Adrenal gland (tissue), 12 donors: ENCODE data around the gene PHF23. TPM values are rescaled to one million over a fixed set of nuclear protein-coding genes. Genes with fewer than 3 reads are reported as not detected.

Experiments used
- DNase-seq, 7 donors: peaks; one replicate each; pipeline ENCODE4 v3.0.0-alpha.2; 2019 to 2020
- H3K27ac ChIP-seq, 5 donors: fragments of 200-600 bp; sonication (generic) in 4 of 5; 1 replicate in 3 of 5; 2 replicates in 2 of 5; pipeline versions ENCODE4 v1.5.1 to v1.8.0; 2016 to 2020; ENCODE audit warnings: mild to moderate bottlenecking in 1 of 5
- H3K27me3 ChIP-seq: fragments of 200-600 bp; 2 replicates; pipeline ENCODE4 v1.8.0; 2021
- H3K36me3 ChIP-seq, 2 donors: fragments of 200-600 bp; replicated peaks in 1 of 2; 1 replicate in 1 of 2; 2 replicates in 1 of 2; pipeline versions ENCODE4 v1.5.1 to v1.8.0; 2018 to 2022
- H3K4me1 ChIP-seq, 2 donors: fragments of 200-600 bp; replicated peaks in 1 of 2; 1 replicate in 1 of 2; 2 replicates in 1 of 2; pipeline versions ENCODE4 v1.5.1 to v1.8.0; 2018 to 2021
- H3K4me3 ChIP-seq, 4 donors: fragments of 200-600 bp; sonication (generic) in 3 of 4; one replicate each; pipeline ENCODE4 v1.5.1; 2016 to 2018
- H3K9me3 ChIP-seq, 3 donors: fragments of 200-600 bp; sonication (generic) in 1 of 3; replicated peaks in 1 of 3; 1 replicate in 2 of 3; 2 replicates in 1 of 3; pipeline versions ENCODE4 v1.5.1 to v1.8.0; 2016 to 2021
- POLR2A ChIP-seq, 2 donors: fragments of 450-650 bp; IDR thresholded peaks; one replicate each; pipeline ENCODE4 v1.6.1; 2017; ENCODE audit warnings: antibody characterized with exemption in 2 of 2, mild to moderate bottlenecking in 2 of 2, moderate library complexity in 1 of 2
- WGBS, 4 donors: extraction: QIAGEN DNeasy Blood & Tissue Kit in 2 of 4; methylation state at CpG; one replicate each; pipeline versions ENCODE4 v1.1.5 to v1.1.7; 2013 to 2017; 5-methylcytosine and 5-hydroxymethylcytosine counted together
- intact Hi-C, 2 donors: fragments of 100-400 bp; cut with DNase I; formaldehyde crosslinking; loops; one replicate each; pipeline versions ENCODE4 v1.14.1 to v1.15.0; 2022 to 2023
- polyA plus RNA-seq, 3 donors: library from polyadenylated mRNA; stranded (reverse); fragments of 200-250 nt in 2 of 3; fragments of 350-450 nt in 1 of 3; fragmentation: Illumina TruSeq in 1 of 3; extraction: RNeasy Lipid Tissue Mini Kit (QIAGEN cat#74804) in 1 of 3; gene quantifications; one replicate each; pipeline ENCODE4 v1.2.3, GENCODE V29; 2013 to 2014
- total RNA-seq, 9 donors: library from RNA; depleted of rRNA in 4 of 9; stranded (reverse); fragments of >200 nt in 4 of 9; fragments of 120-200 nt in 1 of 9; fragmentation: NEBNext Ultra II Directional in 1 of 9; extraction: Animal tissue kit (Norgen Biotek cat#: 25700) in 1 of 9; gene quantifications; one replicate each; pipeline versions ENCODE4 v1.1.0 to v1.2.4, GENCODE V29; 2013 to 2023
- TF ChIP-seq, protein P1 (sequence below), 6 experiments: fragments of 450-650 bp in 4 of 6; fragments of 200-600 bp in 2 of 6; sonication (generic) in 1 of 6; IDR thresholded peaks; 1 replicate in 5 of 6; 2 replicates in 1 of 6; pipeline versions ENCODE4 v1.5.1 to v1.8.0; 2016 to 2021; ENCODE audit warnings: antibody characterized with exemption in 6 of 6, mild to moderate bottlenecking in 2 of 6, moderate library complexity in 1 of 6
- donor health status: healthy with polysubstance abuse.
- donor health status: Bipolar disorder and iron deficiency.
- donor health status: DM: yes; HTN: yes; CAD: no.
- donor health status: DM: no; HTN: no; CAD: no.
- donor health status: DM: no; HTN: no; CAD: no.
- donor health status: DM: yes; HTN: yes; CAD: no.

The PHF23 gene
- total and polyA plus RNA-seq, 12 donors = 28.0 to 141 (median 64.5) TPM

DNA sequence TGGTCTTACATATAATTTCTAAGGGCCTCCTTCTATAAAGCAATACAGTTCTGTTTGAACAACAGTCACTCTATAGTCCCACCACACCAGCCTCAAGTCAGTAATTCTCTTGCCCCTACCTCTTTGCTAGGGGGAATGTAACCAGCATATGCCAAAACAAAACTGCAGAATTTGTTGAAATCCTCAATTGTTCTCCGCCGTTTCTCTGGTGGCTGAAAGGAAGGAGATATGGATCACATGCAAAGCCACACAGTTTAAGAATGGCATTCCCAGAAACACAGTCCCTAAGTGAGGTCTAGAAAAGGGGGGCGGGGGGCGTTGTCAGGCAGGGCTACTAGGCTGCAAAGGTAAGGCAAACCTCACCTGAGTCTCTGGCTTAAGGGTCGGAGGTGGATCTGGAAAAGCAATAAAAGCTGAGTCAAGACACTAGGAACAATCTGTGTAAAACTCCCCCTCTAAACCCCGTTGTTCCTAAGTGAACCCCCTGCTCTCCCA is 1.9 kb downstream of the PHF23 start:
- Histone ChIP-seq H3K27me3 (no peaks in the 10 kb centered on the region), H3K36me3 (peaks cover 0 to 29% of the 10 kb centered on the region in 2 donors), H3K9me3 (no peaks in the 10 kb centered on the region), H3K27ac (peak overlapping the region in 4 of 5 donors; percentile 87 to 91 (median 90)), H3K4me3 (peak overlapping the region in 2 of 4 donors; percentile 92 to 95), H3K4me1 (peaks cover 53 to 58% of the 10 kb centered on the region in 2 donors)
- TF ChIP-seq POLR2A (IDR thresholded peaks at IDR 0.05) = no peak
- TF ChIP-seq, protein P1, sequence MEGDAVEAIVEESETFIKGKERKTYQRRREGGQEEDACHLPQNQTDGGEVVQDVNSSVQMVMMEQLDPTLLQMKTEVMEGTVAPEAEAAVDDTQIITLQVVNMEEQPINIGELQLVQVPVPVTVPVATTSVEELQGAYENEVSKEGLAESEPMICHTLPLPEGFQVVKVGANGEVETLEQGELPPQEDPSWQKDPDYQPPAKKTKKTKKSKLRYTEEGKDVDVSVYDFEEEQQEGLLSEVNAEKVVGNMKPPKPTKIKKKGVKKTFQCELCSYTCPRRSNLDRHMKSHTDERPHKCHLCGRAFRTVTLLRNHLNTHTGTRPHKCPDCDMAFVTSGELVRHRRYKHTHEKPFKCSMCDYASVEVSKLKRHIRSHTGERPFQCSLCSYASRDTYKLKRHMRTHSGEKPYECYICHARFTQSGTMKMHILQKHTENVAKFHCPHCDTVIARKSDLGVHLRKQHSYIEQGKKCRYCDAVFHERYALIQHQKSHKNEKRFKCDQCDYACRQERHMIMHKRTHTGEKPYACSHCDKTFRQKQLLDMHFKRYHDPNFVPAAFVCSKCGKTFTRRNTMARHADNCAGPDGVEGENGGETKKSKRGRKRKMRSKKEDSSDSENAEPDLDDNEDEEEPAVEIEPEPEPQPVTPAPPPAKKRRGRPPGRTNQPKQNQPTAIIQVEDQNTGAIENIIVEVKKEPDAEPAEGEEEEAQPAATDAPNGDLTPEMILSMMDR (IDR thresholded peaks at IDR 0.05) = no peak
- WGBS, 4 donors = 23 to 32% (median 24%) methylated on average over 4 to 6 of the region's 6 CpGs
- peak in 1 of 7 donors; percentile 64 for DNase-seq
- intact Hi-C loops = no loop called here

DNA sequence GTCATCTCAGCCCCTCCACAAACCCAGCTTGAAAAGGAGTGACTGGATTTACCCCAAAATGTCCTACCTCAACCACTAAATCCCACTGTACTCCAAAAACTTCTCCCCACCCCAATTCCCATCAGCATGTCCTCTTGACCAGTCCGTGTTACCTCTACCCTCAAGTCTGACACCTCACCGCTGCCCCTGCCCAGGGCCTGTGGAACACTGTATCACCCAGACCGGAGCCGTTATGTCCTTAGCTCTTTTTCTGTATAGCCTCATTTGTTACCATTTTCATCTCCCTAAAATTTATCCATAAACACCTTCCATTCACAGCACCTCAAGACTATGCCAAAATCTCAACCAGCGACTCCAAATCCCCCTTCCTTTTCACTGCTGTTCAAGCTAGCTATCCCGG is 2.4 kb downstream of the PHF23 start:
- intact Hi-C loops = no loop called here

DNA sequence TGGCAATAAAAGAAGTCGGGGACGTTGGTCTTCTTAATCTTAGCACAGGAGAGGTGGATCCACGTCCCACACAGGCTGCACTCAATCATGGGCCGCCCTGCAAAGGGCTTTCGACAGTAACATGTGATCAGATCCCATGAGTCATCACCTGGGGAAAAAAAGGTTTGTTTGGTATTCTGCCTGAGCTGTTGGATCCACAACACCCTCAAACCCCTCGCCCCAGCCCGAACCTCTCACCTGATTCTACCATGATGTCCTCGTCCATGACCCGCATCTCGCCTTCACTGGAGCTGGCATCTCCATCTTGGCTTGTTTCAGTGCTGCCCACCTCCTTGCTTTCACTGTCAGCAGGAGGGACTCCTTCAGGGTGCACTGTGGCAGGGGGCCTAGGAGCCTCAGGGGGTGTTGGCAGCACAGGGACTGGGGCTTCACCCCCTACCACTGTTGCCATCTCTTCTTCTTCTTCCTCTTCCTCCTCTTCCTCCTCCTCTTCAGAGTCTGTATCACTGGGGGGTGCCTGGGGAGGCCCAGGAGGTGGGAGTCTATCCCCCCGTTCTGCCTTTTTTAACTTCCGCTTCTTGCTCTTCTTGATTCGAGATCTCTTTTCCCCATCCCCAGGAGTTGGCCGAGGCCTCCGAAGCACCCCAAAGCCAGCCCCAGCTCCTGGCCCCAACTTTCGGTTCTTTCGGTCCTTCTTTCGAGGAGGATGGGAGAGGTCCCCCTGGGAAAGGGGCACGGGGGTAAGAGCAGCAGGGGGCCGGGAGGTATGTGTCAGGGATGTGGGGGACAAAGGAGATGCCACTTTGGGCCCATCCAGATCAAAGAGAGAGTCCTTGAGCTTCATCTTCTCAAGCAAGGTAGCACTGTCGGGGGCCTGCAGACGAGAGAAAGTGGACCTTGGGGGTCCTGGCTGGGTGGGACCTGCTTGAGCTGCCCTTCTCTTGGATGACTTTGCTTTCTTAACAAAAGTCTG is 3.3 kb downstream of the PHF23 start:
- TF ChIP-seq, protein P1 (IDR thresholded peaks at IDR 0.05) = no peak
- TF ChIP-seq POLR2A (IDR thresholded peaks at IDR 0.05) = peak in 1 of 2 donors; percentile 52
- H3K27ac ChIP-seq = peak overlapping the region; percentile 49 to 91 (median 86)
- peaks cover 0 to 29% of the 10 kb centered on the region in 2 donors for H3K36me3 ChIP-seq
- peak in 6 of 7 donors; percentile 71 to 83 (median 76) for DNase-seq
- 65 to 78% (median 70%) methylated on average over 17 to 22 of the region's 22 CpGs for WGBS, 4 donors
- H3K9me3 ChIP-seq = no peaks in the 10 kb centered on the region
- H3K27me3 ChIP-seq = no peaks in the 10 kb centered on the region
- H3K4me3 ChIP-seq = peak overlapping the region in 1 of 4 donors; percentile 79
- intact Hi-C loops = no loop called here
- H3K4me1 ChIP-seq = peaks cover 50 to 60% of the 10 kb centered on the region in 2 donors

More for the DNA sequence above, 2.4 kb downstream of the PHF23 start:
- H3K27ac ChIP-seq = peak overlapping the region in 2 of 5 donors; percentile 91
- no peak for DNase-seq
- WGBS, 4 donors = 71 to 83% (median 78%) methylated on average over 6 of the region's 6 CpGs
- peaks cover 56 to 63% of the 10 kb centered on the region in 2 donors for H3K4me1 ChIP-seq
- no peaks in the 10 kb centered on the region for H3K27me3 ChIP-seq
- H3K4me3 ChIP-seq = no peak overlapping the region
- peaks cover 0 to 29% of the 10 kb centered on the region in 2 donors for H3K36me3 ChIP-seq
- no peak for TF ChIP-seq POLR2A (IDR thresholded peaks at IDR 0.05)
- TF ChIP-seq, protein P1 (IDR thresholded peaks at IDR 0.05) = no peak
- no peaks in the 10 kb centered on the region for H3K9me3 ChIP-seq
